OCI-M2 (cell line): ENCODE measurements around the gene PTPN20.

ENCODE experiments used
- DNase-seq: peaks from one replicate; lab custom pipeline; 2025; ENCODE audit not compliant: unreplicated experiment; lab: John Stamatoyannopoulos, UW

Gene PTPN20

DNA sequence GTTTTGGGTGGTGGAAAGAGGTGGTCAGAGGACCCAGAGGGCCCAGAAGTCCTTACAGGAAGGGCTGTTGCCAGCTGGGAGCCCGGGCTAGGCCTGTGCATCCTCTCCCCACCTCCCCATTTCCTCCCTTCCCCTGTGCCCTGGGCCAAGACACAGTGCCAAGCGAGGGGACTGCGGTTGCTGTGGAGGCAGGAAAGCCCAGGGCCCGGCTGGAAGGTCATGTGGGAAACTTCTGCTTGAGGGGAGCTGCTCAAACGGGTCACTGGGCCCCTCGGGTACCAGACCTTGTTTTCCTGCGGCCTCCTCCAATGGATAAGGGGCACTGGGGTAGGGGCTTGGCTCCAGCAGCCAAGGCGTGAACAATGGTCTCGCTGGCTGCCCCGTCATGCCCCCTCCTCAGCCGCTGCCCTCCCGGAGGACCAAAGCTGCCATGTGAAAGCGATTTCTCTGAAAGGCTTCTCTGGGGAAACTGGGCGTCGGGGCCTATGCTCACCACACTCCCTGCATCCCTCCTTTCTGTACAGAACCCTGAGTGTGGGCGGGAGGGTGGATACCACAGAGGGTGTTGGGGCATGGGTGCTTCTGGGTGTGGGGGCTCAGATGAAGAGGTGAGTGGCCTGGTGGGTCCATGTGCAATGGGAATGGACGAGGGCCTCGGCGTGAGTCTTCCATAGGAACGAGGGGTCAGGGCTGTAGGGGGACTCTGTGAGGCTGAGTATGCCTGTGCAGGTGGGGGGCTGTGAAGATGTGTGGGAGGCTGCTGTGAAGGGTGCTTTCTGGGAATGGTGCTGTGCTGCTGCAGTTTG is 135.3 kb downstream of the PTPN20 start:
- no peak for DNase-seq

DNA sequence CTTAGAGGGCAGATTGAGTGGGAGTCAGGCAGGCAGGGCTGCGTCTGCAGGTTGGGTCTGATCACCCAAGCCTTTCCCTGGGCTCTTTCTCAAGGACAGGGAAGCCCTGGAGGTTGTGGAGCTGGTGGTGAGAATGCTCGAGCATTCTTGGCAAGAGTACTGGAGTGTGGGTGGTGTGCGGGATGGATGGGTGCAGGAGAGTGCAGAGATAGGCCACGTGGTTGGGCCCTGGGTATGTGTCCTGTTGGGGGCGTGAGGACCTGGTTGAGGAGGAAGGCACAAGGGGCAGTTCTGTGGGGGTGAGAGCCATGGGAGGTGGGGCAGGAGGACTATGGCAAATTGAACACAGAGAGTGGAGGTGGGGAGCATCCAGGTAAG is 135.9 kb downstream of the PTPN20 start:
- DNase-seq, result no peak

DNA sequence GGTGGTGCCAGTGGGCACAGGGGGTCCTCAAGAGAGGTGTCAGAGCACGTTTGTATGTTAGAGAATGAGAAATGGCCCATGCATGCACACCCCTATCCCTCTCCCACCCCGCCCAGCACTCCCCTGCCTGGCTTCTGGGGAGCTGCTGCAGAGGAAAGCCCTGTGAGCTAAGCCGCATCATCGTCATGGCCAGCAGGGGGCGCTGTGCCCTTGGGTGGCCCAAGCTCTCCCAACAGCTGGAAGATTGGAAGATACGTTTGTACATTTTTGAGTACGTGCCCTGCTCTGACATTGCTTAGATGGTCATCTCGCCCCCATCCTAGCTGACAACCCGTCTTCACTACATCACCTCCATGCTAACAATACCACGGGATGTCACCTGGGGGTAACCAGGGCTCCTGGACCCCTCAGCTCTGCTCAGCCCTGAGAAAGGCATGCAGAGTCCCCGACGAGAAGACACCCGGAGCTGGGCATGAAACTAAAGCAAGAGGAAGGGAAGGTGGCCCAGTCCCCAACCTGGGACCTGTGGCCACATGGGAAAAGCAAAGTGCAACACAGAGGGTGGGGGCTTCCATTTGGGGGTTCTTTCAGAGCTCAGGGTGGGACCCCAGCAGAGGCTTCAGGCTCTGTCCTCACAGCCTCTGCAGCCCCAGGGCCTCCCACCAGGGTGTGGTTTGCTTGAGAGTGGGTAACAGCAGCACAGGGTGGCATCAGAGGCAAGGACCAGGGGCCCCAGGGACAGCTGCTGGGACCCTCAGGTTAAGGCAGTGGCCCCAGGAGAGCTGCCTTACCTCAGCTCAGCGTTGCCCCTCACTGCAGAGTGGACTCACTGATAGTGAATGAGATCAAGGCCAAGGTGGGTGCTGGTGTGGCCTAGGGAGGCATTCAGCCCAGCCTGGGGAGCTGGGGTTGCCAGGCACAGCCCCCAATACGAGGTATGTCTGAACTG is 136.6 kb downstream of the PTPN20 start:
- no peak for DNase-seq

DNA sequence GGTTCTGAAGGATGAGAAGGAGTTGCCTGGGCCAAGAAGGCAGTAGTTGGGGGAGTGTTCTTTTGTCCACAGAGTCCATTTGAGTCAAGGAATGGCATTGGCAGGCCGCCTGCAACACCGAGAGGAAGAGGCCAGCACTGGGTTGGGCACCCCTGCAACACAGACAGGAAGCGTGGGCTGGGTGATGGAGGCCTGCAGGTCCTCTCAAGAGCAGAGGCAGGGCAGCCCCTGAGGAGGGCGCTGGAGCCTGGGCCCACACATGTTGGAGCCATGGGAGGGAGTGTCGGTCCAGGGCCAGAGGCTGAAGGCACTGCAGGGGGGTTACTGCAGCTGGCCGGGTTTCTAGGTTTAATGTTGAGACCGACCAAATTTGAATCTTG is 137.3 kb downstream of the PTPN20 start:
- DNase-seq, result no peak

DNA sequence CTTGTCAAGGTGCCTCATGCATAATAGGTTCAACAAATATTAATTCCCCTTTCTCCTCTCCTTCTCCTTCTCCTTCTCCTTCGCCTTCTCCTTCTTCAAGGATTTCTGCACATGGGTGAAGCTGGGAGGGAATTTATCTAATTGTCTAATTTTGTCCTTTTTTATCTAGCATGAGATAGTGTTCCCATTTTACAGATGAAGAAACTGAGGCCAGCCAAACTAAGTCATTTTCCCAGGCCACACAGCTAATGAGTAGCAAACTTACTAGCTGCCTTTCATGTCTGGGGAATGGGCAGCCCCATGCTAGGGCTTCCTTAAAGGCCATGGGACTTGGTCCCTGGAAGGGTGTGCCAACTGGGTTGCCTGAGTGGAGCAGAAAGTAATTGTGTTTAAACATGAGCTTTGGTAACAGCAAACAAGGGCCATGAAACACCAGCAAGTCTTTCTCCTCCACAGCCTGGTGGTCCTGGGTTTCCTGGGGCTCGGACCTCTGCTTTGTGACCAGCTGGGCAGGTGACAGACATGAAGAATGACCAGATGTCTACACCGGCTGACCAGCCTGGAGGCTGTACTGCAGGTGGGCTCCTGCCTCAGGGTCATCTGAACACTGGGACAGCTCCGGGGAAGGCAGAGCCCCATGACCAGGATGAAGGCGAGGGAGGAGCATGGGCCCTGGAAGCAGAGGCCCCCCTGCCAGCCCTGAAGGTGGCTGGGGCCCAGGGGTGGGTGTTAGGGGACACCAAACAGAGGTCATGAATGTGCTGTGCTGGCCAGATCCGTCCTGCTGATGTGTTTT is 138.0 kb downstream of the PTPN20 start:
- no peak for DNase-seq

DNA sequence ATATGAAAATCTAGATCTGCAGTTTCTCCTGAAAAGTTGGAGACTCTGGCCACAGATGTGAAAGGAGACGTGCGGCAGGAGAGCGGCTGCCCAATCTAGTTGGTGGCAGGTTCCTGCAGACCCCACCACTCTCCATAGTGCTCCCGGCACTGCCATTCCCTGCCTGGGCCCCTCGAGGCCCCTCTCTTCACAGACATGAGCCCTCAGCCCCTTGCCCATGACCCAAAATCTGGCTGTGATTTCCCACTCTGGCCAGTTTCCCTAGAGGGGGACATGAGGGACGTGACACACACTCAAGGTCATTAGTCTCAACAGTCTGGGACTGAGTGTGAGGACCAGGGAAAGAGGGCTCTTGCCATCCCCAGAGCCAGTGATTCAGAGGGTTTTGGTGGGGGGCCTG is 138.7 kb downstream of the PTPN20 start:
- no peak for DNase-seq

DNA sequence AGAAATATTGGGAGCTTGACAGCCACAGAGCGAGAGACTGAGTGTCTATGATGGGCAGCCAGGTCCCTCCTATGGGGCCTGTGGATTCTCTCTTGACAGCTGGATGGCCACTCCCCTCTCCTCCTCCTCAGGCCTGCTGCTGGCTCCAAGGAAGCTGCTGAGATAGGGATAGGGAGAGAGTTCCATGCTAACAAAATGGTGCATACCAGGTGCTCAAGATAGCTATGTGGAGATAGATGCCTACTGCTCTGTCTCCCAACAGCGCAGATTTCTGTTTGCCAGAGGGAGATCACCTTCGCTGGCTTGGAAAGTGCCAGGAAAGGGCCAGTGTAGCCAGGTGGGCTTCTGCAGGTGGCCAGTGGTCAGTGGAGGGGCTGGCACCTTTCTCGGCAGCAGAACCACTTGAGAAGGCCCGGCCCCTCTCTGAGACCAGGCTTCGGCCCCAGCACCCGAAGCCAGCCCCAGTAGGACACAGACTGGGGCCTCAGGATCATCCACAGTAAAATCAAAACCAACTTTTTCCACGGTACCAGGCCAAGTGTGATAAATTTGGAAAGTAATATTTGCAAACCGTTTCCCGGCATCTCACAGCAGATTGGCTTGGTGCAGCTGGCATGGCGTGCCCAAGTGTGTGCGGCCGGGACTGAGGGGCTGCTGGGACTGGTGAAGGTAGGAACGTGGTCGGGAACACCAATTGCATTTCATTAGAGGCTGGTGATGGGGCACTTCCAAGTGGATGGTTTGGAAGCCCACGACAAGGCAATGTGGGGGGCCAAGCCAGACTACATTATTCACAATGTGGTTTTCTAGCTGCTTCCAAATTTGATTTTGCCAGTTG is 139.6 kb downstream of the PTPN20 start:
- DNase-seq, result no peak

DNA sequence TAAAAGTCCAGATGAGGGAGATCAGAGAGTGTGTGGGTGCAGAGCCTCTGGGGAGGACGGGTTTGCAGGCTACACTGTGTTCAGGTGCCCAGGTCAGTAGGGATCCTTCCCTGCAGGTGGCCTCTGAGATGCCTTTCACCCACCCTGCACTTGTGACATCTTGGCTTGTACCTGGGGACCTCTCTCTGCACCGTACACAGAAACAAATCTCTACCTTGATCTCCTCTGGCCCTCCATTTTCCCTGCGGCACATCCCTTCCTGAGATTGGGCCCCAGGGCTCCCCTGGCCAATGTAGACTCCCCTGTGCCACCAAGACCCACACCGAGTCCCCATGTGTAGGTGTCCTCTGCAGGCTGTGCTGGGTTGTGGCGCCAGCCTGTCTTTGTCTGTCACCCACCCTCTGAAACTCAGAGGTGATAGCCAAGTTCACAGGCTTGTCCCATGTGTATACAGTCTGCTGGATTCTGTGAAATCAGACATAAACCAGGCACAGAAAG is 140.6 kb downstream of the PTPN20 start:
- DNase-seq, result no peak
